Hematopoietic multipotent progenitor cell treated with erythropoietin and hydrocortisone succinate and interleukin-3 and kit ligand, for 17 days (in vitro differentiated cells): ENCODE results near the gene CLDN20.
"Not testable (repeated sequence)": the region's sequence is repeated elsewhere in the genome, so short reads cannot be mapped to it uniquely, and the experiment has no call there.

Experiments used
- DNase-seq: peaks from one replicate; pipeline ENCODE4 v3.0.0-alpha.2; 2015; ENCODE audit warnings: low spot score

Gene CLDN20

DNA sequence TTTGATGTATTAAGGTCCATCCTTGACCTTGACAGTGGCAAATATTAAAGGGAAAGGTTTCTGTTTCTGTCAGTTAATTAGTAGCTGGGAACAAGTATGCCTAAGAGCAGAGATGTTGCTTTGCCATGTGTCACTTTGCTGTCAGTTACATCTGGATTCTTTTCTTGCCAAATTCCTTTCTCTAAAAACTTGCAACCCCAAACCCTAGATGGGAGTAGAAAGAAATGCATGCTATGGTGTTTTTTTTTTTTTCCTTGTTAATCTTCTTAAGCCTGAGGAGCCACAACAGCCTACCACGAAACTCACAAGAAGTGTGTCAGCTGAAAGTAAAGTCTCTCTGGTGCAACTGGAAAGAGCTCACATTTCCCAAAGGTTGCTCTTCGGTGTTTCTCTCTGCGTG, 18.0 kb upstream of the CLDN20 start:
- no peak for DNase-seq

- DNase-seq, result no peak
Measured at GRCh38 chr6:155246825-155247224, 17.0 kb upstream of the CLDN20 start.

- no peak for DNase-seq
Measured at GRCh38 chr6:155247618-155248007, 16.2 kb upstream of the CLDN20 start.

- DNase-seq, result no peak
Measured at GRCh38 chr6:155248008-155249001, 15.5 kb upstream of the CLDN20 start.

- no peak for DNase-seq
Measured at GRCh38 chr6:155250701-155251381, 13.0 kb upstream of the CLDN20 start.

DNA sequence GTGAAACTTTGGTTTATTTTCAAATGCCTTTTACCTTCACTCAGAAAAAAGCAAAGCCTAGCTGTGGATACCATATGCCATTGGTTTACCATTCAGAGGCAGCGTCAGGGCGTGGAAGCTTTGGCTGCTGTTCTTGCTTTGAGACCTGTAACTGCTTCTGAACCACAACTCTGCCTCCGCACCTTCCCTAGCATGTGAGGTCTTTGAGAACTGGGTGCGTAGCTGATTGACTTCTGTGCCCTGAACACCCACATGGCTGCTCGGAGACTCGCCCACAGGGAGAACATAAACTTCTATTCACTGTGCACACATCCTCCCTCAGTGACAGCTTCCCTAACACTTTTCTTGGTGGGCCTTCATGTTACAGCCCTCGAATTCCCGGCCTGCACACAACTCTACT, 11.2 kb upstream of the CLDN20 start:
- DNase-seq, result no peak

- no peak for DNase-seq
Measured at GRCh38 chr6:155253337-155253736, 10.5 kb upstream of the CLDN20 start.

GRCh38 chr6:155254139-155254538, 9.7 kb upstream of the CLDN20 start:
- DNase-seq, result no peak

GRCh38 chr6:155256122-155256795, 7.6 kb upstream of the CLDN20 start:
- DNase-seq, result no peak

DNA sequence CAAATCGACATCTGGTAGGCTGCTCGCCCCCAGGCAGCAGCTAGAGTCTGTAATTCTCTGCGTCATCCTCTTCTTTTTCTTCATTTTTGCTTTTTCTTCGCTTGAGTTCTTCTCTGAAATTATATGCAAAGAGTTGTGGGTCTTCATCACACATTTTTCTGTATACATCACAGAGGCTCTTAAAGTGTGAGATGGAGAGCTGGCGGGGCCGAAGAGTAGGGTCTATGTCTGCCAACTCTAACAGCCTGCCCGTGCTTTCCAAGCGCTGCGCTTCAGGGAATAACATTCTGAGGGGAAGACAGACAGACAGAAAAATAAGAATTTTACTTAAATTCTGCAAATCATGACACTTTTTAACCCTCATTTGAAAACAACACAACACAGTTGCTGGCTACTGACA, 6.0 kb upstream of the CLDN20 start:
- no peak for DNase-seq

- no peak for DNase-seq
Measured at GRCh38 chr6:155259204-155259603, 4.6 kb upstream of the CLDN20 start.

- no peak for DNase-seq
Measured at GRCh38 chr6:155259897-155260296, 3.9 kb upstream of the CLDN20 start.

DNA sequence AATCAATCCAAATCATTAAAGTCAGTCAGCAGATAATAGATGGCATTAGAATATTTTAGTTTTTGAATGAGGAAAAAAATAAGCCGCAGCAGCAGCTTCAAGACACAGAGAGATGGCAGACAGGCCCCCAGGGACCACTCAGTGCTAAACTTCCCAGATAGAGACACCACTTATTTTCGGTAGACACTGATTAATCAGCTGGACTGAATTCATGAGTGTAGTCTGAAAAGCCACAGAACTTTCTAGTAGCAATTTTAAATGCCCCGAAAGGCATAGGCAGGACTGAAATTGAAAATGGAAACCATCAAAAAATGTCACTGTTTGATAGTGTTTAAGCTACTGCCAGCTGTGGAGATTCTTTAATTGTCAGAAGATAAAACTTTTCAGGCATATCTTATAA, 3.1 kb upstream of the CLDN20 start:
- no peak for DNase-seq

GRCh38 chr6:155261111-155261900, 2.5 kb upstream of the CLDN20 start:
- no peak for DNase-seq

- no peak for DNase-seq
Measured at GRCh38 chr6:155262655-155263054, 1.2 kb upstream of the CLDN20 start.

DNA sequence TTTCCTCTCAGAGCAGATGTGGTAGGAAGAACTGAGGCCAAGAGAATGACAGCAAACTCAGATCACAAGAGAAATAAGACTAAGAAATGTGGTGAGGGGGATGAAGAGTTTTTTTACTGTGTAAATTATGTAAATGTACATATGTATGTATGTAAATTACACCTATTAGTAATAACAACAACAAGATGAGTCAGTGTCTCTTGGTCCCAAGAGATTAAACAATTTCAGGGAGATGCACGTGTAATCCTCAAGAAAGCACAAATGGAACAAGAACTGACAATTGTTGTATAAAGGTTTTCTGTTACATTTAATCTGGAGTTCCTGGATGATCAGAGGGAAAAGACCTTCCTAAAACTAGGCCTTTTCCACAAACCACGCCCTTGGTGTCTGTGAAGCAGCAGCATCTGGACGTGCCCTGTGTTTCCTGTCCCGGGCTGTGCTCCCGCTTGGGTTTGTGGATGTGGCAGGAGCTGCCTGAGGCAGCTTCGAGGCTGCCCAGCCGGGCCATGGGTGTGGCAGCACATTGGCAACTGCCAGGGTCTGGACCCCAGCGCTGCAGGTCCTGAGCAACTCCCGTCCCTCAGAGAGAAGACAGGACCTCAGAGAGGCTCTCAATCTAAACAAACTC, 994 bp downstream of the CLDN20 start:
- DNase-seq, result no peak

GRCh38 chr6:155265843-155266535, 2.2 kb downstream of the CLDN20 start:
- DNase-seq, result no peak

GRCh38 chr6:155267411-155267810, 3.6 kb downstream of the CLDN20 start:
- DNase-seq, result no peak

DNA sequence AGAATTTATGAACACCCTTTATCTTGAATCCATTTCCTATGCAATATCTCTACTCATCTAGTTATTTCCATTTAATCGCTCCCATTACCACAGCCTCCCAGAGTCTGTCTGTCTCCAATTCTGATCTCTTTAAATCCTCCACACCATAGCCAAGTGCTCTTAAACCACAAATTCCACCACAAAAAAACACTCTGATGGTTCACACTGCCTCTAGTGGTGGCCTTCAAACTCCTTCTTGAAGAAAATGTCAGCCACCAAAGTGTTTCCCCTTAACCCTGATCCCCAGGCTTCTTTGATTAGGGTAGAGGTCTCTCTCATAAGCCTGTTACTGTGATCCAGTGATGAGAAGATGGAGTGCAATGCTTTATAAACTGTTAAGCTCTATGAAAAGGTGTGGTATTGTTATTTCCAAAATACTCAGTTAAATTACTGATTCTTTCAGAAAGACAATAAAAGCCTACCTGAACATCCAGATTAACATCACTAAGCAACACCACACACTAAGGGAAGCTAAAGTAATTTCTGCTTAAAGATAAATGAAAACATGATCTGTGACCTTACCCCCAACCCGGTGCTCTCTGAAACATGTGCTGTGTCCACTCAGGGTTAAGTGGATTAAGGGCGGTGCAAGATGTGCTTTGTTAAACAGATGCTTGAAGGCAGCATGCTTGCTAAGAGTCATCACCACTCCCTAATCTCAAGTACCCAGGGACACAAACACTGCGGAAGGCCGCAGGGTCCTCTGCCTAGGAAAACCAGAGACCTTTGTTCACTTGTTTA, 4.5 kb downstream of the CLDN20 start:
- DNase-seq, result not testable (repeated sequence)

DNA sequence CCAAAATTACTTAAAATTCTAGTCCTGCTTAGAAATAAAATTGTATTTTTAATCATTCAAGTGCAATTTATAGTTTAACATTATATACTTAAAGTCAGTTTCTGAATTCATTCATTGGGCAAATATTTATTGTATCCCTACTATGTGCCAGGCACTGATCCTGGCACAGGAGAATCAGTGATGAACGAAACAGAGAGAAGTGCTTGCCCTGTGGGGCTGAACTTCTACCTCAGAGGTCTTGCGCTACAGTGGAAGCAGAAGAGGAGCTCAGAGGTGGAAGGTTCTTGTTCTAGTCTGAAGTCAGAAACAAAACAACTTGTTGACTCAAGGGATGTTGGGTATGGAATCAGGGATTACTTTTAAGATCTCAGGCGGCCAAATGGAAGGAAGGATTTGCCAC, 6.0 kb downstream of the CLDN20 start:
- DNase-seq, result no peak
